ENCODE results near the gene SHB. TPM values are rescaled to one million over a fixed set of nuclear protein-coding genes. Genes with fewer than 3 reads are reported as not detected.

Gene SHB
- total RNA-seq, 1 experiment from 2014 or later, result 28.7 TPM

DNA sequence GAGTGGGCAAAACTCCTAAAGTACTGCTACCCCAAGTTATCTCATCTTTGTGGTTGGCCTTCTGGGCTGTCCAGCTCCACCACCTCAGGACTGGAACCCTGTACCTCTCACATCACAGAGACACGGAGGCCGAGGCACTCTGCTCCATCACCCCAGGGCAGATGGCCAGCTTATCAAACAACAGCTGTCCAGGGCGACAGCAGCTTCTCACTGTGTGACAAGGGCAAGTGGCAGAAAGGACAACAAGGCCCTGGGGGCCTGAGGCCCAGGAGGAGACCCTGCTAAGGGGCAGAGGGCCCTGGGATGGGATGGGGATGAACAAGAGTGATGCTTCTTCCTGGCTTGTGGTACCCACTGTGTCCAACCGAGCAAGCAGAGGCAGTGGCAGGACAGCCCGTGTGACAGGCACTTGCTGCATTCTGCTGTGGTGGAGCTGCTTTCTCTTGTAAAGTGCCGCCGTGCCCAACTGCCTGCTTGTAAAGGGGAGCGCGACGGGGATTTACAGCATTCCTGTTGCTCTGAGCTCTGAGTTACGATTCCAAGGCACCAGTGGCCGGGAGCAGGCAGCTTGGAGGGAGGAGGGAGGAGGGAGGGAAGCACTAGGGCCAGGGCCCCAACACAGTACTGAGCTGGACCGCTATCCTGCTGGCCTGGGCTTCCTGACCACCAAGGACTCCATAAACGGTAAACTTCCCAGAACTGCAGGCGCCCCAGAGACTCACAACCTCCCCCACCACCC is 71.2 kb downstream of the SHB start:
- H3K4me3 ChIP-seq (replicated peaks in 1 of 2; ENCODE audit: low read depth in 1 of 2, low read length in 2 of 2), result no peak overlapping the region
- H4K20me1 ChIP-seq (ENCODE audit: insufficient read depth), result no peaks in the 10 kb centered on the region; the same call in 1 of the 2 replicates
- TF ChIP-seq, protein P1, sequence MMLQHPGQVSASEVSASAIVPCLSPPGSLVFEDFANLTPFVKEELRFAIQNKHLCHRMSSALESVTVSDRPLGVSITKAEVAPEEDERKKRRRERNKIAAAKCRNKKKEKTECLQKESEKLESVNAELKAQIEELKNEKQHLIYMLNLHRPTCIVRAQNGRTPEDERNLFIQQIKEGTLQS (IDR thresholded peaks at IDR 0.05), result no peak
- TF ChIP-seq EGR1 (IDR thresholded peaks at IDR 0.05; ENCODE audit: low read depth) (no peak), CBX3 (IDR thresholded peaks at IDR 0.05; ENCODE audit: low read depth) (no peak), YY1 (IDR thresholded peaks at IDR 0.05; ENCODE audit: extremely low read depth, insufficient replicate concordance, low read depth, low read length) (no peak), ZNF274 (IDR thresholded peaks at IDR 0.05; ENCODE audit: low read depth, low read length) (no peak), ELF1 (IDR thresholded peaks at IDR 0.05; ENCODE audit: borderline replicate concordance, low read depth) (no peak), JUND (IDR thresholded peaks at IDR 0.05) (no peak), CEBPB (IDR thresholded peaks at IDR 0.05; ENCODE audit: low read depth) (no peak)
- ATAC-seq (no peak), DNase-seq (ENCODE audit: low read depth, low spot score) (no peak)
- intact Hi-C loops (cut with micrococcal nuclease), result no loop called here
- H3K4me1 ChIP-seq (ENCODE audit: control insufficient read depth in 1 of 2, insufficient read depth in 2 of 2, low read length in 2 of 2), result peaks cover 22 to 73% of the 10 kb centered on the region in 2 experiments
- no TSS peak for BruUV-seq (replicated peaks)
- 0 out of 4 replicates have a peak, but pooled peaks cover 0 to 4% of the 10 kb centered on the region in 2 experiments for H3K36me3 ChIP-seq (ENCODE audit: control insufficient read depth in 1 of 2, insufficient read depth in 2 of 2, low read length in 2 of 2)
- no peak overlapping the region for H3K9ac ChIP-seq (ENCODE audit: low read length)
- H3K4me2 ChIP-seq (ENCODE audit: low read length), result no peak overlapping the region
- no peaks in the 10 kb centered on the region for H3K27me3 ChIP-seq (ENCODE audit: insufficient read depth, low read length)
- no peak overlapping the region for H2AFZ ChIP-seq (ENCODE audit: low read depth, low read length, poor library complexity, severe bottlenecking)
- peaks cover 80% of the 10 kb centered on the region for H3K79me2 ChIP-seq (ENCODE audit: insufficient read depth, low read length)
- H3K27ac ChIP-seq (ENCODE audit: low read depth, low read length), result no peak overlapping the region
- no peaks in the 10 kb centered on the region for H3K9me2 ChIP-seq (ENCODE audit: insufficient read depth)
- no peaks in the 10 kb centered on the region for H3K9me3 ChIP-seq (ENCODE audit: control insufficient read depth in 1 of 2, insufficient read depth in 1 of 2, low read depth in 1 of 2, low read length in 2 of 2)
- ChIA-PET RAD21 (ENCODE audit: low non-redundant PET in 1 of 2, low total read pairs in 2 of 2, uncharacterized antibody in 2 of 2, unreplicated experiment in 2 of 2) (no interaction called here), CTCF (no interaction called here), POLR2A (no interaction called here)

DNA sequence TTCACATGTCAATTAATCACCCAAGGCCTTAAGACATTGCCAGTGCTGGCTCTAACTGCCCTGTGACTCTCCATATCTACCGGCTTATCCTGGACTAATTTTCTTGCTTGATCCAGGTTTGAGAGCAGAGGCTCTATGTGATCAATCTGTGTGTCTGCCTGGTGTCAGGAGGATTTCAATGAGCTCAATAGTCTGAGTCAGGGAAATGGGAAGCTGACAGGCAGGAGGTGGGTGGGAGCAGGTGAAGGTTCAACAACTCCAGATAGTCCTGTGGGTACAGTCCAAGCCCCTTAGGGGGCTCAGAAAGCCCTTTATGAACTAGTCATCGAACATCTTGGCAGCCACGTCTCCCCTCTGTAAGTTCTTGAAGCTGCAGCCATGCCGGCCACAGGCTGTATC is 72.2 kb downstream of the SHB start:
- ATAC-seq (no peak), DNase-seq (ENCODE audit: low read depth, low spot score) (no peak)
- Histone ChIP-seq H3K27ac (ENCODE audit: low read depth, low read length) (no peak overlapping the region), H3K27me3 (ENCODE audit: insufficient read depth, low read length) (no peaks in the 10 kb centered on the region), H2AFZ (ENCODE audit: low read depth, low read length, poor library complexity, severe bottlenecking) (no peak overlapping the region), H3K36me3 (ENCODE audit: control insufficient read depth in 1 of 2, insufficient read depth in 2 of 2, low read length in 2 of 2) (0 out of 4 replicates have a peak, but pooled peaks cover 0 to 4% of the 10 kb centered on the region in 2 experiments), H3K4me1 (ENCODE audit: control insufficient read depth in 1 of 2, insufficient read depth in 2 of 2, low read length in 2 of 2) (peaks cover 22 to 68% of the 10 kb centered on the region in 2 experiments), H3K4me2 (ENCODE audit: low read length) (no peak overlapping the region), H3K4me3 (replicated peaks in 1 of 2; ENCODE audit: low read depth in 1 of 2, low read length in 2 of 2) (no peak overlapping the region), H3K9ac (ENCODE audit: low read length) (no peak overlapping the region), H3K9me2 (ENCODE audit: insufficient read depth) (no peaks in the 10 kb centered on the region), H3K9me3 (ENCODE audit: control insufficient read depth in 1 of 2, insufficient read depth in 1 of 2, low read depth in 1 of 2, low read length in 2 of 2) (no peaks in the 10 kb centered on the region), H3K79me2 (ENCODE audit: insufficient read depth, low read length) (peaks cover 78% of the 10 kb centered on the region), H4K20me1 (ENCODE audit: insufficient read depth) (no peaks in the 10 kb centered on the region; the same call in 1 of the 2 replicates)
- ChIA-PET POLR2A (no interaction called here), CTCF (no interaction called here), RAD21 (ENCODE audit: low non-redundant PET in 1 of 2, low total read pairs in 2 of 2, uncharacterized antibody in 2 of 2, unreplicated experiment in 2 of 2) (no interaction called here)
- TF ChIP-seq ZNF274 (IDR thresholded peaks at IDR 0.05; ENCODE audit: low read depth, low read length) (no peak), POLR2A (IDR thresholded peaks at IDR 0.05; ENCODE audit: borderline replicate concordance, extremely low read depth, insufficient read depth, insufficient read length) (no peak), ZFX (IDR thresholded peaks at IDR 0.05) (no peak), CBX3 (IDR thresholded peaks at IDR 0.05; ENCODE audit: low read depth) (no peak), MAX (IDR thresholded peaks at IDR 0.05) (no peak), SIN3A (IDR thresholded peaks at IDR 0.05; ENCODE audit: low read depth) (no peak)
- no TSS peak for BruUV-seq (replicated peaks)
- intact Hi-C loops (cut with micrococcal nuclease), result no loop called here
